Stromal cell of bone marrow (primary cell): ENCODE measurements around the gene CES5A.
"Not testable (repeated sequence)": the region's sequence is repeated elsewhere in the genome, so short reads cannot be mapped to it uniquely, and the experiment has no call there.

ENCODE experiments used
- DNase-seq: peaks from one replicate; pipeline ENCODE4 v3.0.0-alpha.2; 2012; ENCODE audit warnings: low read depth

Gene CES5A

DNA sequence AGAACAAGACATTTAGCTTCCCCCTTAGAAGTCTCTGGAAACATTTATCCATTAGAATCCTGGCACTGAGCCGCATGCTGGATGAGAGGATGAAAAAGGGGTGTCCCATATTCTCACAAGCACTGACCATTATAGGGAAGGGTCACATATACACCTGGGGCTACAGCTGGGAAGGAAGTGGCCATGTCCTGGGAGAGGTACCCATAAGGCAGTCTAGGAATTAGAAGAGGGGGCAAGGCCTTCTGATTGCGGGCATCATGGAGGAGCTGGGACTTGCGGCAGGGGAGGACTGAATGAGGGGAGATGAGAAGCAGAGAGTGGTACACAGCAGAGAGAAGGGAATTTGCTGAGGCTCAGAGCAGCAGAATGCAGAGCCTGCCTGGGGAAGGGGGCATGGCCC, 45.9 kb downstream of the CES5A start:
- DNase-seq: not testable (repeated sequence)

DNA sequence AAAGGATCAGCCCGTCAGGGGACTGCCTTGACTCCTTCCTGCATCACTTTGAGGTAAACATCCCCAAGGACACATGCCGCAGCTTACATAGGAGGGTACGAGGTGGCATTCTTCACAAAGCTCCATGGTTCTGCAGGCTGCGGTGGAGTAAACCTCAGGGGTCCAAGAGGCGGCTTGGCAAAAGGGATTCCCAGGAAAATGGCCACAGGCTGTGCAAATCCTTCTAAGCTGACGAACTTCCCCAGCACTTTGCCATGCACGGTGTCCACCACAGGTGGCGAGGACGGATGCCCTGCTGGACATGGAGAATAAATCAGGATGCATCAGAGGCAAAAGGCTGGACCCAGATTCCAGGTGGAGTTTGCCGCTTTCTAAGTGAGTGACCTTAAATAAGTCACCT, 46.5 kb downstream of the CES5A start:
- no peak for DNase-seq

DNA sequence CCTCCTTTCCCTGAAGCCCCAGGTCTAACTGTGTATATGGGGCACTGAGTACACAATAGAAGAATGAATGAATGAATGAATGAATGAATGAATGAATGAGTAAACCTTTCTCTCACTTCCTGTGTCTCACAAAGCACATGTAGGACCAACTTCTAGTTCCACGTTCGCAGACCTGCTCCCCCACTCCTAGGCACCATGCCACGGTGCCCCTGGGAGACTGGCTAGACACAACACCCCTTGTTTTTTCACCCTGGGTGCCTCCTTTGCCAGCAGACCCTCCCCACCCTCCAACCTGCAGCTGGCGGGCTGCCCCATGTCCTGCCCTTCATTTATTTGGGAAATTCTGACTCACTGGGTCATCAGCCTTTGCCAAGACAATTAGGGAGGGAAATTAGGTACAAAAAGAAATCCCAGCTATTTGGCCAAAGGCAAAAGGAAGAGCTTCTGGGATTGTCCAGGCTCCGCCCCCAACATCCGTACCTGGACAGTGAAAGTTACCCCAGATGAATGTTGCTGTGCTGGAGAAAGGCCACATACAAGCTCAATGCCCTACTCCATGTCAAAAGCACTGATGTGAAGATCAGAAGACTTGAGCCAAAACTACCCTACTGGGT, 50.0 kb downstream of the CES5A start:
- no peak for DNase-seq

DNA sequence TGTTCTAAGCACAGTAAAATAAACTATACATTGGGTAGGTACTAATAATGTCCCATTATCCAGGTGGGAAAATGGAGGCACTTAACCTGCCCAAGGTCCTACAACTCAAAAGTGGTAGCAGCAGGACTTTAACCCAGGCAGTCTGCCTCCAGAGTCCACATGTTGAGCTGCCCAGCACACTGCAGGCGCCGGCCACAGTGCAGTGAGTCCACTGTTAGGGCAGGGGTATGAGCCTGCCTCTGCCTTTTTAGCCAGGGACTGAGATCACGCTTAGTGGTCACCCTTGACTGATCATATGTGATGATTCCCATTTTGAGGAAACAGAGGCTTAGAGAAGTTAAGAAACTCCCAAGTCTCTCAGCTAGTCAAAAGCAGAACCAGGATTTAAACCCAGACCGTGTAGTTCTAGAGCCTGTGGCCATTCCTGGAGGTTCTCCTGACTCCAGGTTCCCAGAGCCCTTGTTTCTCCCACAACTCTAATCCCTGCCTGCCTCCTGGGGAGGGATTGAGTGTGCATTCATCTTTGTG, 50.6 kb downstream of the CES5A start:
- no peak for DNase-seq

DNA sequence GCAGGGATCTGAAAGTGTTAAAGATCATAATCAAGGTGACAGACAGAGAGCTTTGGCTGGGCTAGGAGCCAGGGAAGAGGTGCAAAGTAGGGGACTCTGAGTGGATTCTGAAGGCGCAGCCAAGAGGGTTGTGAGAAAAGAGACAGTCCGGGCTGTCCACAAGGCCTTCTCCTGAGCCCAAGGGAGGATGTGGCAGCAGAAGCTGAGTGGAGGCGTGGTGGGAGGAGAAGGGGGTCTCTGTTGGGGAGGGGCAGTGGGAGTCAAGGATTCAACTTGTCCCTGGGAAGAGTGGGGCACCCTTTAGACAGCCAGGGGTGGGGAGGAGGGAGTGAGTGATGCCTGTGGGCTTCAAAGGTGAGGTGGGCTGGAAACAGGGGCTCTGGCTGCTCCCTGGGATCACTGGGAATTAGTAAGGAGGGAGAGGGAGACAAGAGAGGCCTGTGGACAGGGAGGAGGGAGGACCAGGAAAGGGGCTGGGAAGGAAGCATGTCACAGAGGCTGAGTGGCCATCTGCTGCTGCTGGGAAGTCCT, 52.8 kb downstream of the CES5A start:
- DNase-seq: no peak

DNA sequence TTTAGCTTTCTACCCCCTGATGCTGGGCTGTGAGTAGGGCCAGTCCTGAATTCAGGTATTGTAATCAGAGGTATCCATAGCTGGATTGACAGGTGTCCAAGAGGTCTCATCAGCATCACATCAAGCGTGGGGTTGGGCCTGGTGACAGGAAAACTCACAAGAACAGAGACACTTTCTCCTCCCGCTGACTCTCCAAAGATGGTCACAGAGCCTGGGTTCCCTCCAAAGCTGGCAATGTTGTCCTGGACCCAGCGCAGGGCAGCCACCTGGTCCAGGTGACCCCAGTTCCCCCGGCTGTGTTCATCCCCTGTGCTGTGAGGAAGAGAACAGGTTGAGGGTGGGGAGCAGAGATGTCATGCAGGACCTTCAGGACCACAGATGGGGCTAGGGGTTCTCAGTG, 54.0 kb downstream of the CES5A start:
- DNase-seq: no peak

DNA sequence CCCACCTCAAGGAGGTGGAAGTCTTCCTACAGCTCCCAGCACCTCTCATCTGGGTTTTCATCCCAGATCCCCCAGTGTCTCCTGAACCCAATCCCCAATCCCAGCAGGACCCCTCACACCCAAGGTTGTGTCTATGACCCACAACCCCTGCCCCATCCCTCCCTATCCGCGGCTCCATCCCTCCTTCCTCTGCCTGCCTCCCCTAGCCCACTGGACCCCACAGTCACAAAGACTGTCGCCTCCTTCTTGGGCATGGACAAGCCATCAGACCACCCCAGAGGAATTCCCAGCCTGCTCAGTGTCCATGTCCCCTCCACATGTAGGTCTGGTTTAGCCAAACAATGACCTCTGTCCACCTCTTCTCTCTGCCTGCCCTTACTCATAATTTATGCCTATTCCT, 54.6 kb downstream of the CES5A start:
- DNase-seq: no peak

DNA sequence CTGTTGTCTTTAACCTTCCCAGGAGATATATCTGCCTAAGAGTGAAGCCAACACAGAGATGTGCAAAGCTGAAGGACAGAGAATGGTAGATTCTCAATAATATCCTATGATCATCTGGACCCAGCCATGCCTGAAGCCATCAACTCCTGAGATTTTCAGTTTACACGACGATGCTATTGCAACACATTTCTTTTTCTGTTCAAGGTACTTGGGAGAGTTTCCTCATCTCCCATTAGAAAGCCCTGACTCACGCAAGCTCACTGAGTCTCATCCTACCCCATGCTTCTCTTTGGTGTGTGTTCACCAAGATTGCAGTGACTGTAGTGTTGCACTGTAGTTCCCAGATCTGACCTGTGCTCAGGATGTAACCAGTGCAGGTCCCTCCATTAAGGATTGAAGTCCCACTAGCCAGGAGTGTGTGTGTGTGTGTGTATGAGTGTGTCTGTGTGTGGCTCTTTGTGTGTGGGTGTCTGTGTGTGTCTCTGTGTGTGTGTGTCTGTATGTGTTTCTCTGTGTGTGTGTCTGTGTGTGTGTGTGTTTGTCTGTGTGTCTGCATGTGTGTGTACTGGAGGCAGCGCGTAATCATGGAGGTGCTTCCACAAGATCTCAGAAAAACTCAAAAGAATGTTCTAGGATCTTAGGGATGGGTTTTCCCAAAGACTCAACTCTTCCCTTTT, 57.8 kb downstream of the CES5A start:
- DNase-seq: no peak

DNA sequence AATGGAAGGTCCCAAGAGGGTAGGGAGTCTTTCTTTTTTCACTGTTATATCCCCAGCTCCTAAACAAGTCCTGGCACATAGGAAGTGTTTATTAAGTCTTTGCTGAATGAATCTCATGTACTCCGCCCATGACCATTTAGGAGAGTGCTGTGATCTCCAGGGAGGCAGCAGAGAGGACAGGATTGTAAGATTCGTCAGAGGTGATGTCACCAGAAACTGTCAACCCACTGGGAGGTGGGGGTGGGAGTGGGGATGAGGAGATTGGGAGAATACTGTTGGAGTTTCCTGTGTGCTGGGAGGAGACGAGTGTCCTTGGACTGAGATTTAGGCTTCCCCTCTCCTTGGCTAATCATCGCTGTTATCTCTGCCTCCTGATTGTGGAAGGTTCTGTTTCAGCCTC, 59.0 kb downstream of the CES5A start:
- not testable (repeated sequence) for DNase-seq

DNA sequence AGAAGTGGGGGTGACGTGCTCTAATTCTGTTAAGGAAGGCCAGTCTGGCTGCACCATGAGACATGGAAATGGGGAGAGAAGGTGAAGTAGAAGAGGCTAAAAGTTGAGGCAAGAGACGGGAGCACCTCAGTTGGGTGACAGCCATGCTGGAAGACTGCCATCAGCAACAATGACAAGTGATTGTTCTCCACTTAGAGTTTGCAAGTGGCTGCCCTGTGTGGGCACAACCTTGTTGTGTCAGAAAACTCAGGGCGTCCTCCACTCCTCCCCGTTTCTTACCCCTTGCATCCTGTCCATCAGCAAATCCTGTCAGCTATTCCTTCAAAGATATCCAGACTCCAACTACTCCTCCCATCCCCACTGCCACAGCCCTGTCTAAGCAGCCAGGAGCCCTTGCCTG, 59.9 kb downstream of the CES5A start:
- no peak for DNase-seq

DNA sequence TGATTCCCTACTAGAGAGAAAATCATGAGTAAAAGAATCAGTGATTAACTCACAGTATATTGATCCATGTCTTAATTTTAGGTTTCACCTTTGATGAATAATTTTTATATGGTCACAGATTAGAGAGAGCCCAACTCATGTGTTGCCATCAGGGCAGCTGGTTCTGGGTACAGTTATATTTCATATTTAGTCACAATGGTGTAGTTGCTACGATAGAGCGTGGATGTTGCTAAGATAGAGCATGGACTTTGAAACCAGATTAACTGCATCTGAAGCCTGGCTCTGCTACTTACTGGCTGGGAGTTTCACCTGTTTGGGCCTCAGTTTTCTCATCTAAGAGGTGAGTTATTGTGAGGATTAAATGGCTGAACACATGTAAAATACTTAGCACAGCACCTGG, 61.0 kb downstream of the CES5A start:
- DNase-seq: not testable (repeated sequence)

DNA sequence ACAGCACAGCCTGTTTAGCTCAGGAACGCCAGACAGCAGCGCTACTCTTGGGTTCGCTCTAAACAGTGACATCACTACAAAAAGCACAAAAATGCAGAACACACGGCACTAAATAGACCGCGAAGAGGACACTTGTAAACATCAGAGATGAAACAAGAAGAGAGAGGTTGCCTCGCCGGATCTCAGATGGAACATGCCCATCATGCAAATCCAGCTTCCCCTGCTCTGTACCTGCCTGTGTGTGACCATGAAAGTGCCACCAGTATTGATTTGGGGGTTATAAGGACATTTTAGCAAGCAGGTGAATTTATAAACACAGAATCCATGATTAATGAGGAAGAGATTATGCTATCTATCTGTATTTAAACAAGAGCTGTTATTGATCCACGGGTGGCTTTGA, 61.4 kb downstream of the CES5A start:
- not testable (repeated sequence) for DNase-seq

DNA sequence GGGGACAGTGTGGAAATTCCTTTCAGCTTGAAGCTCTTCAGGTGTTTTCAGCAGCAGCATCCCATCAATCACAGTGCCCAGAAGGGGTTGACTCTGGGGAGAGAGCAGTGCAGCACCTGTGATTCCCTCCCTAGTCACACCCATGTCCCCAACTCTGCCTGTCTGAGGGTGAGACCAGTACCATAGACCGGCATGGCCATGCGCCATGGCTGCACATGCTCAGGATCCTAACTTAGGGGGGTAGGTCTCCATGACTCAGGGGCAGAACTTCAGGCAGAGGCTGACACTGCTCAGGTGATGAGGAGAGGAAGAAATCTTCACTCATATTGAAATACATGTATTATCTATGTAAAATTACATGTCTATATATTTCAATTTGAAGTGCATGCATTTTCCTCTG, 62.2 kb downstream of the CES5A start:
- no peak for DNase-seq

DNA sequence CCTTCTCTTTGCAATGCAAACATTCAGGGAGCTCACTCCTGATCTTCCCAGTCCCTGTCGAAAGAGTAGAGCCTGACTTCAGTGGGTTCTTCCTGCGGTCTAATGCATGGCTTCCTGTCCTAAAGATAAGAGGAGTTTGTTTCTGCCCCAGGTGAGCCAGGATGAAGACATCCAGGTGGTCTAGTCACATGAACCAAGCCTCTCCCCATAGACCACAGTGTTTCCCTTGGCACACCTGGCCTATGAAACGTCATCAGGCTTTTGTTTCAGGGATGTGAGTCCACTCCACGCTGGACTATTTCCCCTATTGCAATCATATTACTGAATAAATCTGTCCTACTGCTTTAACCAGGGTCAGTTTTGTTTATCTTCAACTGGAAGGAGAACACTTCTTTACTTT, 63.4 kb downstream of the CES5A start:
- no peak for DNase-seq

DNA sequence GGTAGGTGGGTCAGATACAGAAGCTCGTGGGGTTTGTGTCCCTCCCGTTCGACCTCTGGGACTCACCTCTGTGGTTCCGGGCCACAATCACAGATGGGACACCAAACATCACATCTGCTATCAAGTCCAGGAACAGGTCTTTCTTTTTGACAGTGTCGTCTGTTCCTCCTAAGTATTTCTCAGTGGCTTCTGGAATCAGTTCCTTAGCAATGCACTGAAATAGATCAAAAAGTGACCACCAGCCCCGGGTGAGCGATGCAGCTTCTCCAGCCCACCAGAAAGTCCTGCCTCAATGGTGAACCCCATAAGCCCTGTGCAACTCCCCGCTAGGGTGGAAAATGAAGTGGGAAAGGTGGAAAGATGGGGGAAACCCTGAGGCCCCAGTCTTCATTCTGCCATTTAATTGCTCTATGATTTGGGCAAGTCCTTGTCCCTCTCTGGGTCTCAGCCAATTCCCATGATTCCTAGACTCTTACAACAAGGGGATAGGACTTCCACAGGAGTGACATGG, 64.7 kb downstream of the CES5A start:
- DNase-seq: no peak

DNA sequence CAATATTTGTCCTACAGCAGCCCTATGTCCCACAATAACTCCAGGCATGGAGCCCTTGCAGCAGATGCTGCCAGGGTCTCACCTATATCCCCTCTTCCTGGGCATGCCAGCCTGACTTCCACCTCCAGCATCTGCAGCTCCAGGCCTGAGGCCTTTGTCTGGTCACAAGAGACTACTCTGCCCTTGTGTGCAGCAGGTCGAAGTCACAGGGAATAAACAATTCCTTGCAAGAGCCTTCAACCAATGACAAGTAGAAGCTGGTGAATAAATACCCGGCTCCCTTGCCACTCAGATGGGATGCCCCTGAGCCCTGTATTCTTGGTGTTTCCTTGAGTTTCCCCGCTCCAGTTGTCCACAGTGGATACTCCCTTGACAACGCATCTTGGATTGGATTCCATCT, 65.3 kb downstream of the CES5A start:
- DNase-seq: no peak

DNA sequence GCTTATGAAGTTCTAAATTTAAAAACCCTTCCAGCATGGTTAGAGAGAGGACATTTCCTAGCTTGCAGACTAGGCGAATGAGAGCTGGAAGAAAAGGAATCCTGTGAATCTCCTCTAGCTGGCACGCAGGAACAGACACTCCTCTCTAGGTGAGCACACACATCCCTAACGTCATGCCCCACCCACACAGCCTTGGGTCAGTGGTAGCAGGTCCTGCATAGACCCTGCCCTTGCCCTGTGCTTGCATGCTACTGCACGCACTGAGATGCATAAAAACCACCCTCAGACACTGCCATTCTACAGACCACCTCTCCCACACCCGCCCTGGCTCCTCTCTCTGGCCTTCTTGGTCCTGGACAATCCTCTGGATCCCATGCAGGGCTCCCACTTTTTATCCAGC, 65.8 kb downstream of the CES5A start:
- DNase-seq: no peak

DNA sequence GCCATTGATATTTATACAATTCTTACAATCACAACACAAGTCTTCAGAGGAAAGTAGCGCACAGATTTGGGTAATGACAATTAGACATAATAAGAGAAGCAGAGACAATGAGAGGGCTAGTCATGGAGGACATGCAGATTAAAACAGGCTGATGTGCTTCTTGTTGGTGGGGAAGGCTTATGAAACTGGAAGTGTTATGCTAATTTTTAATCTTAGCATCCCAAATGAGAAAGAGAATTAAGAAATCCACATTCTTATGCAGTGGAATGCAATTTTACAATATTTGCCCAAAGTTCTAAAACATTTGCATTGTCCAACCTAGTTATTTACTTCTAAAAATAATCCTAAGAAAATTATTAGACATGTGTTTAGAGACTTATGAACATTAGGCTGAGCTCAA, 66.9 kb downstream of the CES5A start:
- not testable (repeated sequence) for DNase-seq

DNA sequence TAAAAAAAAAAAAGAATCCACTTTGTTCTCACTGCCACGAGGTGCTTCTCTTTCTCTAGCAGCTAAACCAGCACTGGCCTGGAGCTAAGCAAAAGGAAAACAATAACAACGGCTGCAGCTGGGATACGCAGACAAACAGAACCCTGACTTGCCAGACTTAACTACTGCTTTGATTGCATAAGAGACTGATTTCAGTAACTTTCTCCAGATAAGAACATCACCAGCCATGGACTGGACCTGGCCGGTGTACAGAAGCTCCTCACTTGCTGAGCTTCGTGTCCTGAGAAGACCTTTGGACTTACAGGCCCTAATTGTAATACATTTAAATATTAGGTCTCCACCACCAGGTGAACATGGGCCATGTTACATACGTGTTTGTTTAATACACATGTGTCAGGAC, 70.1 kb downstream of the CES5A start:
- not testable (repeated sequence) for DNase-seq

DNA sequence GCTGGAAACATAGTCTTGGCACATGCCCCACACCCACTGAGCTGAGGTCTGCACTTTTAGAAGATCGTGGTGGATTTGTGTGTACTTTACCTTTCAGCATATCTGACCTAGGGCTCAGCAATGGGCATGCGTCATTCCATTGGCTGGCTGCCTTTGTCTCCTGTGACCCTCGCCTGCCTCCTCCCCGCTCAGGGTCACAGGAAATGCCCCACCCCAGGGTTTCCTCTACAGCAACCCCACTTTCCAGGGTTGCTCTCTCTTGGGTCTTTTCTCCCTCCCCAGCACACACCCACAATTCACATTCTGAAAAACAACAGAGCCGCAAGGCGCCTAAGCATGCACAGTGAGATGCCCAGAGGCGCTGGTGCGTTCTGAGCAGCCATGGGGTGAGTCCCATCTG, 71.5 kb downstream of the CES5A start:
- DNase-seq: not testable (repeated sequence)
